ENCODE data around the gene AUTS2.
"Not testable (repeated sequence)": the region's sequence is repeated elsewhere in the genome, so short reads cannot be mapped to it uniquely, and the experiment has no call there.

AUTS2 gene

DNA sequence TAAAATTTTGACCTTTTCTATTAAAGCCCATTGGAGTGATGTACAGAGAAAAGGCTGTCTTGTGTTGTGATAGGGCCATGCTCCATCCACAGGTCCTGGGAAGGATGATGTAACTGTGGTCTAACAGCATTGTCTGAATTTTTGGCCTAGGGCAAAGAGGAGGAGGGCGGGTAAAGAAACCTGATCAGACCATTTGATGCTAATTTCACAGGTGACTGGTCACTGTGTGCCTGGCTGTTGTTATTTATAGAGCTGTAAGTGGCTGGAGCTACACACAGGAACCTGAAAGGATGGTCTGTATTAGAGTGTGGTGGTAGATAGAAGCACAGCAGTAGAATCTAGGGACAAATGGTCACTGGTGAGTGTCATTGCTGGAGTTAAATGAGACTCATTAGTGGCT is 182.1 kb downstream of the AUTS2 start:
- TF ChIP-seq ZNF274 (IDR thresholded peaks at IDR 0.05; ENCODE audit: low read depth, low read length), result no peak
- H3K4me3 ChIP-seq (ENCODE audit: low read length), result no peak overlapping the region

GRCh38 chr7:69781412-69781846 is 183.2 kb downstream of the AUTS2 start:
- no peak overlapping the region; the same call in 1 of the 2 replicates for H3K4me3 ChIP-seq (ENCODE audit: low read length)
- no peak for TF ChIP-seq ZNF274 (IDR thresholded peaks at IDR 0.05; ENCODE audit: low read depth, low read length)

GRCh38 chr7:69782917-69783684 is 184.8 kb downstream of the AUTS2 start:
- TF ChIP-seq ZNF274 (IDR thresholded peaks at IDR 0.05; ENCODE audit: low read depth, low read length), result no peak
- H3K4me3 ChIP-seq (ENCODE audit: low read length), result no peak overlapping the region

- H3K4me3 ChIP-seq (ENCODE audit: low read length), result not testable (repeated sequence)
Measured at GRCh38 chr7:69786130-69786529, 187.9 kb downstream of the AUTS2 start.

- H3K4me3 ChIP-seq (ENCODE audit: low read length), result no peak overlapping the region
- no peak for TF ChIP-seq ZNF274 (IDR thresholded peaks at IDR 0.05; ENCODE audit: low read depth, low read length)
Measured at GRCh38 chr7:69786730-69787395, 188.6 kb downstream of the AUTS2 start.

- no peak overlapping the region for H3K4me3 ChIP-seq (ENCODE audit: low read length)
- TF ChIP-seq ZNF274 (IDR thresholded peaks at IDR 0.05; ENCODE audit: low read depth, low read length), result no peak
Measured at GRCh38 chr7:69787736-69788431, 189.6 kb downstream of the AUTS2 start.

GRCh38 chr7:69789563-69789962 is 191.3 kb downstream of the AUTS2 start:
- no peak overlapping the region for H3K4me3 ChIP-seq (ENCODE audit: low read length)
- no peak for TF ChIP-seq ZNF274 (IDR thresholded peaks at IDR 0.05; ENCODE audit: low read depth, low read length)

GRCh38 chr7:69790977-69791724 is 192.9 kb downstream of the AUTS2 start:
- no peak overlapping the region for H3K4me3 ChIP-seq (ENCODE audit: low read length)
- TF ChIP-seq ZNF274 (IDR thresholded peaks at IDR 0.05; ENCODE audit: low read depth, low read length), result no peak

- no peak overlapping the region for H3K4me3 ChIP-seq (ENCODE audit: low read length)
- TF ChIP-seq ZNF274 (IDR thresholded peaks at IDR 0.05; ENCODE audit: low read depth, low read length), result no peak
Measured at GRCh38 chr7:69791739-69792138, 193.5 kb downstream of the AUTS2 start.

DNA sequence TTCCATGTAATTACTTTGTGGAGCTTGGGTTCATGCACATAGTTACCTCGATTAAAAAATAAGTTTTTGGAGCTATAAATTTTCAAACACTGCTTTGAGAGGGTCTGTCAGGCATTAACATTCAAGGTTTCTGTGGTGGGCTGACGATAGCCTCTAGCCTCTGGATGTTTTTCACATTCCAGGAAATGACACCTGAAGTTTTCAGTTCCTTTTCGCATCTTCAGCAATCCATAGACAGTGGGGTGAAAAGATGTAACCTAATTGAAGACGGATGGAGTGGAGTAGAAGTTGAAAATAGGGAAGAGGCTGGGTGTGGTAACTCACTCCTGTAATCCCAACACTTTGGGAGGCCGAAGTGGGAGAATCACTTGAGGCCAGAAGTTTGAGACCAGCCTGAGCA is 197.7 kb downstream of the AUTS2 start:
- no peak for TF ChIP-seq ZNF274 (IDR thresholded peaks at IDR 0.05; ENCODE audit: low read depth, low read length)
- no peak overlapping the region for H3K4me3 ChIP-seq (ENCODE audit: low read length)

DNA sequence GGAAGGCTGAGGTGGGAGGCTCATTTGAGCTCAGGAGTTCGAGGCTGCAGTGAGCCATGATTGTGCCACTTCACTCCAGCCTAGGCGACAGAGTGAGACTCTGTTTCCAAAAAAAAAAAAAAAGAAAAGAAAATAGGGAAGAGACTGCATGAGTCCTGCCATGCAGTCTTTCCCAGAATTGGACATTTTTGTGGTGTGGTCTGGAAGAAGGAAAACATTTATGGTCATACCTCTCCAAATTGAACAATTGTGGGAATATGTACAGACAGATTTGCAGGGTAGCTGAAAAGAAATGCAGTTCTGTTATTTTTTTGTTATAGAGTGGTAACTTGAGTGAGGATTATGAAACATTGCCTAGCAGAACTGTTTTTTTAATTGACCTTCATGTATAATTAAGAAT is 198.1 kb downstream of the AUTS2 start:
- no peak for TF ChIP-seq ZNF274 (IDR thresholded peaks at IDR 0.05; ENCODE audit: low read depth, low read length)
- H3K4me3 ChIP-seq (ENCODE audit: low read length), result no peak overlapping the region

DNA sequence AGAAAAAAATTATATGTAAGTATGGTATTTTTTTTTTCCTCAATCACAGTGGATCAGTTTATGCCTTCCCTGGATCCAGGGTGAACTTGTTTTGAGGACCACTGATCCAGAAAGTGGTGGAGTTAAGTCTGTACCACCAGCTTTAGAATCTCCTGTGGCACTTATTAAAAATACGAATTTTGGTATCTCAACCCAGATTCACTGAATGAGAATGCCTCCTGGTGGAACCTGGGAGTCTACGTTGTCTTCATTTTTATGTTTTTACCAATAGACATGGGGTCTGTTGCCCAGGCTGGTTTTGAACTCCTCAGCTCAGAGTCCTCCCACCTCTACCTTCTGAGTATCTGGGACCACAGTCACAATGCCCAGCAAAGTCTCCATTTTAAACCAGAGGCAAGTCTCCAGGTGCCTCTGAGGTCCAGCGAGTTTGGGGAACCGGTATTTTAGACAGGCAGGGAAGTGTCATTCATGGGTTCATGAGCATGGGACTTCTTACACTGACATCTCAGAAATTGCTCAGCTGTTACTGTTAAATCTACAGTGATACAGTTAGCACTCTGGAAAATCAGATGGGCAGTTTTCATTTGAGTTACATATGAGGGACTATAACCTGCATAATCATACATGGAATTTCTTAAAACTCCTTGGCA is 200.9 kb downstream of the AUTS2 start:
- TF ChIP-seq ZNF274 (IDR thresholded peaks at IDR 0.05; ENCODE audit: low read depth, low read length), result no peak
- H3K4me3 ChIP-seq (ENCODE audit: low read length), result no peak overlapping the region

DNA sequence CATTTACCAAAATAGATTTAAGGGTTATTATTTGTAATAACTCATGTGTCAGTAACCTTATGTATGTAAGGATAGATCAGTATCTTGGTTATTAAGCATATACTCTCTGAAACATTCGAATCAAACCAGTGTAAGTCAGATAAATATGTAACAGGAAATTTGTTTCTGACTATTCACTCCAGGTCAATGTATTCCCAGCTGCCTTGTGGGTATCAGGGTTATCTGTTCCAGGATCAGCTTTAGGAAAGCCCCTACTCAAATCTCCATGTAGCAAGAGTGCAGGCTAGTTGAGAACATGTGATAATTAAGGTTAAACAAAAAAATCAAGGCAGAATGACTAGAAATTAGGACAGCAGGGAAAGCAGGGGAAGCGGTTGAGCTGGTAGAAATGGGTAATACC is 201.7 kb downstream of the AUTS2 start:
- H3K4me3 ChIP-seq (ENCODE audit: low read length), result no peak overlapping the region

DNA sequence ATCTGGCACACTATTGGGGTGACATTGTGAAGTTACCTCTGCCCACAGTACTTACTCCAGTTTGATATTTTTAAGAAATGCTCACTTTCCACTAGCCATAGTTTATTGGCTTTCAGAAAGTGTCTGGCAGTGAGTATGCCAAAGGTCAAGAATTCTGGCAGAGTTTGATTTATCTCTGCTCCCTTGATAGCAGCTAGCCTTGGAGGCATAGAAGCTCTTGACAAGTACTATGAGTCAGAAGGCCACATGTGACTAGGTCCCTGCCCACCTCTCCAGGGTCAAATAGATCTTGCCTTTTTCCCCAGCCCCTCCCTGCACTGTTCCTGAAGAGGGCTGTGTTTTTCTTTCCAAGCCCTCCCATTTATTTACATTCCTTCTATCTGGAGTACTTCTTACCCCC is 202.2 kb downstream of the AUTS2 start:
- no peak overlapping the region for H3K4me3 ChIP-seq (ENCODE audit: low read length)

More for the DNA sequence above, 201.7 kb downstream of the AUTS2 start:
- TF ChIP-seq ZNF274 (IDR thresholded peaks at IDR 0.05; ENCODE audit: low read depth, low read length), result no peak

More for the DNA sequence above, 202.2 kb downstream of the AUTS2 start:
- TF ChIP-seq ZNF274 (IDR thresholded peaks at IDR 0.05; ENCODE audit: low read depth, low read length), result no peak

Measured in GM08714 (cell line).